ENCODE results near the gene APOA1.

The APOA1 gene

DNA sequence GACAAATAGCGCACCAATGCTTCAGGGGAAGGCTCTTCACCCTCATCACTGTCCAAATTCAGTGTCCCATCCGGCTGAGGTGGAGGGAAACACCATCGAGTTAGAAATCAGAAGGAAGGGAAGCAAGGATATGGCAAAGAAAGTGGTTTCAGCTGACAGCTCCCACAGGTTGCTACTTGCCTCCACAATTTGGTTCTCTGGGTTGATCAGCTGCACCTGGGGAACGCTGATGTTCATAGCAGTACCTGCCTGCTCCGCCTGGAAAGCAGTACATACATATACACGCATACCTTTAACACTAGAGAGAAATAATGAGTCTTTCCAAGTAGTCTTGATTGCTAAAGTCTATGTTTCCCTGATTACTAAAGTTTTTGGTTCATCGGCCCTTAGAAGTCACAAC is 37.8 kb upstream of the APOA1 start:
- no peaks in the 10 kb centered on the region for H3K27me3 ChIP-seq (ENCODE audit: low read length)
- H3K27ac ChIP-seq (ENCODE audit: low read depth, low read length), result no peak overlapping the region
- H3K4me2 ChIP-seq (ENCODE audit: low read depth, low read length, poor library complexity, severe bottlenecking), result no peak overlapping the region
- H3K36me3 ChIP-seq (ENCODE audit: low read length), result no peaks in the 10 kb centered on the region; the same call in 1 of the 2 replicates
- no peaks in the 10 kb centered on the region for H3K79me2 ChIP-seq (ENCODE audit: insufficient read depth, low read length)
- no peak overlapping the region for H3K4me3 ChIP-seq (ENCODE audit: insufficient read depth, low read length, poor library complexity, severe bottlenecking)
- H2AFZ ChIP-seq (ENCODE audit: low read depth, low read length, severe bottlenecking), result no peak overlapping the region
- no peaks in the 10 kb centered on the region for H3K9me2 ChIP-seq (replicated peaks; ENCODE audit: insufficient read depth, low read length)
- TF ChIP-seq, protein P1, sequence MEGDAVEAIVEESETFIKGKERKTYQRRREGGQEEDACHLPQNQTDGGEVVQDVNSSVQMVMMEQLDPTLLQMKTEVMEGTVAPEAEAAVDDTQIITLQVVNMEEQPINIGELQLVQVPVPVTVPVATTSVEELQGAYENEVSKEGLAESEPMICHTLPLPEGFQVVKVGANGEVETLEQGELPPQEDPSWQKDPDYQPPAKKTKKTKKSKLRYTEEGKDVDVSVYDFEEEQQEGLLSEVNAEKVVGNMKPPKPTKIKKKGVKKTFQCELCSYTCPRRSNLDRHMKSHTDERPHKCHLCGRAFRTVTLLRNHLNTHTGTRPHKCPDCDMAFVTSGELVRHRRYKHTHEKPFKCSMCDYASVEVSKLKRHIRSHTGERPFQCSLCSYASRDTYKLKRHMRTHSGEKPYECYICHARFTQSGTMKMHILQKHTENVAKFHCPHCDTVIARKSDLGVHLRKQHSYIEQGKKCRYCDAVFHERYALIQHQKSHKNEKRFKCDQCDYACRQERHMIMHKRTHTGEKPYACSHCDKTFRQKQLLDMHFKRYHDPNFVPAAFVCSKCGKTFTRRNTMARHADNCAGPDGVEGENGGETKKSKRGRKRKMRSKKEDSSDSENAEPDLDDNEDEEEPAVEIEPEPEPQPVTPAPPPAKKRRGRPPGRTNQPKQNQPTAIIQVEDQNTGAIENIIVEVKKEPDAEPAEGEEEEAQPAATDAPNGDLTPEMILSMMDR (IDR thresholded peaks at IDR 0.05; ENCODE audit: insufficient read depth, low read length, poor library complexity, severe bottlenecking), result no peak
- TF ChIP-seq EZH2phosphoT487 (conservative IDR thresholded peaks at IDR 0.05; ENCODE audit: low read length), result no peak
- no peak overlapping the region for H3K9ac ChIP-seq (ENCODE audit: low read length)
- no peaks in the 10 kb centered on the region for H4K20me1 ChIP-seq (ENCODE audit: low read depth, low read length)
- no peaks in the 10 kb centered on the region for H3K9me3 ChIP-seq (ENCODE audit: insufficient read depth, low read length)
- H3F3A ChIP-seq (ENCODE audit: insufficient read depth), result no peaks in the 10 kb centered on the region

DNA sequence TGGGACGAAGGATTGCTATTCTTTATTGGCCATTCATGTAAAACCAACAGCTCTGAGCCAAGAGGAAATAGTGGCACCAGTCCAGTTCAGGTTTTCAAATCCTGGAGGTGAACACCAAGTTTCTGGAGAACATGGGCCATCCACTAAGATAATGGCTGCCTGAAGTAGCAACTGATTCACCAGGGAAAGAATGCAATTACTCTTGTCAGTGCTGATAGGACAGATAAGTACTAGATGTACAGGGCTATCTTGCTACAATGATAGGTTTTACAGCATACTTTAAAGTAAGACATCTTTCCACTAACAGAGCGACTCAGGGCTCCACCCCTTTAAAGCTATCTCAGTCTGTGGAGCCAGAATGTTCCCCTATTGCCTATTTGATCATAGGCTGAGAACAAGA is 36.8 kb upstream of the APOA1 start:
- Histone ChIP-seq H3K9me2 (replicated peaks; ENCODE audit: insufficient read depth, low read length) (no peaks in the 10 kb centered on the region), H2AFZ (ENCODE audit: low read depth, low read length, severe bottlenecking) (no peak overlapping the region), H3K27me3 (ENCODE audit: low read length) (no peaks in the 10 kb centered on the region), H3K9ac (ENCODE audit: low read length) (no peak overlapping the region), H4K20me1 (ENCODE audit: low read depth, low read length) (no peaks in the 10 kb centered on the region), H3K36me3 (ENCODE audit: low read length) (no peaks in the 10 kb centered on the region; the same call in 1 of the 2 replicates), H3F3A (ENCODE audit: insufficient read depth) (no peaks in the 10 kb centered on the region), H3K9me3 (ENCODE audit: insufficient read depth, low read length) (no peaks in the 10 kb centered on the region), H3K27ac (ENCODE audit: low read depth, low read length) (no peak overlapping the region), H3K79me2 (ENCODE audit: insufficient read depth, low read length) (no peaks in the 10 kb centered on the region), H3K4me2 (ENCODE audit: low read depth, low read length, poor library complexity, severe bottlenecking) (no peak overlapping the region), H3K4me3 (ENCODE audit: insufficient read depth, low read length, poor library complexity, severe bottlenecking) (no peak overlapping the region)
- TF ChIP-seq EZH2phosphoT487 (conservative IDR thresholded peaks at IDR 0.05; ENCODE audit: low read length), result no peak
- TF ChIP-seq, protein P1 (IDR thresholded peaks at IDR 0.05; ENCODE audit: insufficient read depth, low read length, poor library complexity, severe bottlenecking), result no peak

DNA sequence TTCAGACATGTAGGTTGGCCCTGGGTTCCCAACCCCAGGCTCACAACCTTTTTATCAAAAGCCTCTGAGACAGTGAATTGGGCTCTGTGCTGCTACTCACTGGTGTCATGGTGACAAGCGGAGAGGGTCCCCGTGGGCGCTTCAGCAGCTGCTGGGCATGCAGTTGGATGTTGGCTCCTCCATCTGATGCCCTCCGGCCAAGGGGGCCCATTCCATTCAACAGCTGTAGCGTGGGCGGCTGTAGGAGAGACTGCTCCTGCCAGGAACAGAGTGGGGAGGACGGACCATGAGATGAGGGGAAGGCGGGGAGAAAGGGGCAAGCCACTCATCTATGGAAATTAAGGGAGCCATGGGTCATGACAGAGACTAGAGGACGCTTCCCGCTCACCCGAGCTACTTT is 36.0 kb upstream of the APOA1 start:
- Histone ChIP-seq H3K36me3 (ENCODE audit: low read length) (no peaks in the 10 kb centered on the region; the same call in 1 of the 2 replicates), H3K79me2 (ENCODE audit: insufficient read depth, low read length) (no peaks in the 10 kb centered on the region), H3K9me2 (replicated peaks; ENCODE audit: insufficient read depth, low read length) (no peaks in the 10 kb centered on the region), H2AFZ (ENCODE audit: low read depth, low read length, severe bottlenecking) (no peak overlapping the region), H3K4me2 (ENCODE audit: low read depth, low read length, poor library complexity, severe bottlenecking) (no peak overlapping the region), H3K9ac (ENCODE audit: low read length) (no peak overlapping the region), H3K9me3 (ENCODE audit: insufficient read depth, low read length) (no peaks in the 10 kb centered on the region), H3K27me3 (ENCODE audit: low read length) (no peaks in the 10 kb centered on the region), H3K27ac (ENCODE audit: low read depth, low read length) (no peak overlapping the region), H3F3A (ENCODE audit: insufficient read depth) (no peaks in the 10 kb centered on the region), H4K20me1 (ENCODE audit: low read depth, low read length) (no peaks in the 10 kb centered on the region), H3K4me3 (ENCODE audit: insufficient read depth, low read length, poor library complexity, severe bottlenecking) (no peak overlapping the region)
- no peak for TF ChIP-seq EZH2phosphoT487 (conservative IDR thresholded peaks at IDR 0.05; ENCODE audit: low read length)
- TF ChIP-seq, protein P1 (IDR thresholded peaks at IDR 0.05; ENCODE audit: insufficient read depth, low read length, poor library complexity, severe bottlenecking), result no peak
